Activated CD8-positive, alpha-beta memory T cell treated with anti-CD3 and anti-CD28 coated beads for 24 hours (primary cell): ENCODE data around the gene HARS1.
"Not testable (repeated sequence)": the region's sequence is repeated elsewhere in the genome, so short reads cannot be mapped to it uniquely, and the experiment has no call there.

ENCODE experiments used
- DNase-seq: peaks from one replicate; pipeline ENCODE4 v3.0.0-alpha.2; 2020

The HARS1 gene

GRCh38 chr5:140632366-140633020 is 58.7 kb downstream of the HARS1 start:
- DNase-seq: peak; percentile 82

DNA sequence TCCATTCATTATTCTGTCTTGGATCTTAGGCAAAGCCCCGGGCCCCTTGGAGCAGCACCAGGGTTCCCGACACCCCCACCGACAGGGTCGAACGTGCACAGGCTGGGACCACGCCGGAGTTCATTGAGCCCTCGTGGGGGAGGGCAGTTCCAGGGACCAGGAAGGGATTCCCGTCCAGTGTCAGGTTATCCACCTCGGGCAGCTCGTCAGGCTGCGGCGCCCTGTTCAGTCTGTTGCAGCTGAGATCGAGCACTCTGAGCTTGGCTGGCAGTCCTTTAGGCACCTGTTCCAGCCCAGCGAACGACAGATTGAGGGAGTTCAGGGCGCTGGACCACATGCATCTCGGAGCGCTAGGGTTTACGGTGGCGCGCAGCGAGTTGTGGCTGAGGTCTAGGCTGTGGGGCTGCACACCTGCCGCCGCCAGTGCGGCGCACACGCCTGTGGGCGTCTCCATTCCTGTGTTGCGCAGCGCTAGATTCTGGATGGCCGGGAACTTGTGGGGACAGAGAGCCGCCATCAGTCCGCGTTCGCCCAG is 59.3 kb downstream of the HARS1 start:
- DNase-seq: no peak

DNA sequence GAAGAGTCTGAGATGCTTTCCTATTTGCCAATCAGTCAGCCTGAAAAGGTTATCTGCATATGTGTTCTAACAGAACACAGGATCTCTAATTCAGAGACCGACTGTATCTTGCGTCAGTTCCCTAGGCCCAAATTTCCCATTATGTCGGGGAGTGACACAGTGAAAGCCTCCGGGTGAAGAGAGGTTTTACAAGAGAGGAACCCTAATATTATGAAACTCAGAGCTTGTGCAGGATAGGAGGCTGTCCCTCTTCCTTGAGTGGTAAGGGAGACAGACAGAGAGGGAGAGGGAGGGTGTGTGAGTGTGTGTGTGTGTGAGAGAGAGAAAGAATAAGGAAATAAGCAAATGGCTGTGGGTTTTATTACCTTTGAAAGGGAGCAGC is 60.1 kb downstream of the HARS1 start:
- DNase-seq: no peak

GRCh38 chr5:140630292-140631035 is 60.7 kb downstream of the HARS1 start:
- no peak for DNase-seq

DNA sequence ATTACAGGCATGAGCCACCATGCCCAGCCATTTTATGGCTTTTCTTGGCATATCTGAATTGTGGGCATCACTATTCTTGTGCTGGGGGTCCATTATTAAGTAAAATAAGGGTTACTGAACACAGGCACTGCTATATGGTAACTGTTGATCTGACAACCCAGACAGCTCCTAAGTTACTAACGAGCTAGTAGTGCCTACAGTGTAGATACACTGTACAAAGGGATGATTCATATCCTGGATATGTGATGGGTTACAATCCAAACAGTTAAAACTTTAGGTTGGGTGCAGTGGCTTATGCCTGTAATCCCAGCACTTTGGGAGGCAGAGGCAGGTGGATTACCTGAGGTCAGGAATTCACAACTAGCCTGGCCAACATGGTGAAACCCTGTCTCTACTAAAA is 62.5 kb downstream of the HARS1 start:
- no peak for DNase-seq

- DNase-seq: no peak
Observed at GRCh38 chr5:140627972-140628371, 63.2 kb downstream of the HARS1 start.

DNA sequence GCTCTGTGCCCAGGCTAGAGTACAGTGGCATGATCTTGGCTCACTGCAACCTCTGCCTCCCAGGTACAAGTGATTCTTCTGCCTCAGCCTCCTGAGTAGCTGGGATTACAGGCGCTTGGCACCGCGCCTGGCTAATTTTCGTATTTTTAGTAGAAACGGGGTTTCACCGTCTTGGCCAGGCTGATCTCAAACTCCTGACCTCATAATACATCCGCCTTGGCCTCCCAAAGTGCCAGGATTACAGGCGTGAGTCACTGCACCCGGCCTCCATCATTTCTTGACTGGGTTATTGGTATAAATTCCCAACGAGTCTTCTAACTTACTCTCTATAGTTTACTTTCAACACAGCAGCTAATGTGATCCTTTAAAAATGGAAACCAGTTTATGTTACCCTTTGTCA is 66.3 kb downstream of the HARS1 start:
- DNase-seq: not testable (repeated sequence)
